Measurements from ENCODE around the gene ITPR3.

GRCh38 chr6:33656844-33657243 is 35.7 kb downstream of the ITPR3 start:
- TF ChIP-seq EP300 (IDR thresholded peaks at IDR 0.05) (no peak), POLR2A (IDR thresholded peaks at IDR 0.05) (no peak)

Data from sigmoid colon (tissue), 4 donors.